SW480 (cell line): ENCODE measurements around the gene AUTS2.

Experiments used
- DNase-seq: peaks from one replicate; pipeline ENCODE4 v3.0.0-alpha.2; 2016; ENCODE audit warnings: low spot score

The AUTS2 gene

GRCh38 chr7:69818636-69819332, 220.5 kb downstream of the AUTS2 start:
- DNase-seq, result no peak

DNA sequence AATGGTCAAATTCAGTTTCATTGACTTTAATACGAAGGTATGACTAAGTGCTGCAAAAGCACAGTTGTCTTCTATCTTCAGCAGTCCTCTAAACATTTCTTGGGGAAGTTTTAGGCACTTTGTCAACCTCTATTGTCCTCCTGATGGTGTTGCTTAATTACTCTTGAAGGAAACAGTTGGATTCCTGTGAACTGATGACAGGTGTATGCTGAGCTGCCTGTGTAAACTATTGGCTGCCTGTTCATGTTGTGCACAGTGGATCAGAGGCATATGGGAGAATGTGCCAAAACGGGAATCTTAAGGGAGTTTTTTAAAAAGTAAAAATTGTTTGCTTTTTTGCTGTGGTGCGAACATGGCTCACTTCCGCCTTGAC, 221.0 kb downstream of the AUTS2 start:
- DNase-seq, result no peak

GRCh38 chr7:69820479-69821192, 222.4 kb downstream of the AUTS2 start:
- DNase-seq, result no peak

GRCh38 chr7:69822386-69822785, 224.1 kb downstream of the AUTS2 start:
- DNase-seq, result no peak

DNA sequence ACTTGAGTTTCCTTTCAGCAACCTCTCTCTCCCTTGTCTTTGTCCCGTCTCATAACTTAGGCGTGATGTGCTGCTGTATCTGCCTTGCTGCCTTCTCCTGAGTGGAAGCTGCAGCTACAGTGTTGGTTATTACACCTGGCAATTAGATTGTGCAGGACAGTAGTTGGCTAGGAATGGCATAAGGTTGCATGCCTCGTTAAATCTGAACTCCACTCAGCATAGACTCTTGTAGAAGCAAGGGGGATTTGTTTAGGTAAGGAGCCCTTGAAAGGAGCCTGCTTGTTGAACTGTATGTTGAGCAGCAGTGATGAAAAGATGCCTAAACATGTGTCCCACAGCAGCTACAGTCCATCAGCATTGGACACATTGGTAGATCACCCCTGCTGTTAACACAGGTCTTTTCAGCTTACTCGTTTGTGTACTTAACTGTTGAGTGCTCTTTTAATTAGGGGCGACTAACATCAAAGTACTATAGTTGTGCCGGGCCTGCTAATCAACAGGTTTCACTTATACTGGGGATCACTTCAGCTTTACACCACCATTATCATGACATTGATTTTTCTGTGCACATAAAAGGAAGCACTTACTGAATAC, 225.0 kb downstream of the AUTS2 start:
- DNase-seq, result no peak

DNA sequence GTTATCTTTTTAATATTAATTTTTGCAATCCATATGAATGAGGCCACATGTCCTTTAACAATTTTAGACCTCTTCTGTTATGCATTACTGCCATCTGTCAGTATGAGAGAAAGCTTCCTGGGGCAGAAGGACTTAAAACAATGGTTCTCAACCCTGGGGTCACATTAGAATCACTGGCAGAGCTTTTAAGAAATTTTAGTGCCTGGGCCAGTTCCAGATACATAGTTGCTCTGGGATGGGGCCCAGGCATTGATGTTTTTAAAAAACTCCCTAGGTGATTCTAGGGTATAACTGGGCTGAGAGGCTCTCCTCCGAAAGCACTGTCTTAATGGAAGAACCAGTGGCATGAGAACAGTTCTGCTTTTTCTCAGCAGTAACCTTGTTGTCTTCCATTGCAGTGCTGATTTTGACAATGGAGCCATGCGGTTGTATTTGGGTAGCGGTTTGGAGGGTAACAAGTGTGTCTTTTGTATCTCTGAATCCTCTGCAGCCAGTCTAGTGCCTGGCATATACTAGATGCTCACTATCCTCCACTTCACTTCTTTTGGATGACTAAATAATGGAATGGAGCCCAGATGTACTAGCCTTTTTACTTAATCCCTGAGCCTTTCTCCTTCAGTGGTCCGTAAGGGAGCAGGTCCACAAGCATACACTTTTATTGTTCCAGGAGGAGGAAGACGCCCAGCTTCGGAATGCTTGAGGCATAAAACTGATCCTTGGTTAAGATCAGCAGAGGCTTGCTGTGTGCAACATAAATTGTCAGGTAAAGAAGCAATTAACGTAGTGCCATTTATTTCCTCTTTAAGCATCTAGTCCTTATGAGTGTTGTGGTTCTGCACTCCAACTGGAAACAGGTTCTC, 227.1 kb downstream of the AUTS2 start:
- no peak for DNase-seq

DNA sequence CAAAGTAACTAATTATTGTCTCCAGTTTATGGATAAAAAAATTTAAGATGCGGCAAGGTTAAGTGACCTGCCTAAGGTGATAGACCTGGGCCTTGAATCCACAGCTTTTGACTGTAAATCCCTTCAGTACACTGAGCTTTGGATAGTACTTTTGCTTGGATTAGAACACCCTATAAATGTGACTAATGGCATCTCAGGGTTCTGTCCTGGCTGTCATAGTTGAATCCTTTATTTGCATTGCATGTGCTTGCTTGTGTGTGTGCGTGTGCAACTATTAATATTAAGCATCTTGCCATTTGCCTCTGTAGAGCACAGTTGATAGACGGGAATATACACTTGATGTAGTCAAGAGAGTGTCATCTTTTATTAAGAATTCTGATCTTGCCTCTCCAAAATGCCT, 228.0 kb downstream of the AUTS2 start:
- no peak for DNase-seq

- DNase-seq, result no peak
Measured at GRCh38 chr7:69827140-69827539, 228.9 kb downstream of the AUTS2 start.

GRCh38 chr7:69827558-69827957, 229.3 kb downstream of the AUTS2 start:
- no peak for DNase-seq

DNA sequence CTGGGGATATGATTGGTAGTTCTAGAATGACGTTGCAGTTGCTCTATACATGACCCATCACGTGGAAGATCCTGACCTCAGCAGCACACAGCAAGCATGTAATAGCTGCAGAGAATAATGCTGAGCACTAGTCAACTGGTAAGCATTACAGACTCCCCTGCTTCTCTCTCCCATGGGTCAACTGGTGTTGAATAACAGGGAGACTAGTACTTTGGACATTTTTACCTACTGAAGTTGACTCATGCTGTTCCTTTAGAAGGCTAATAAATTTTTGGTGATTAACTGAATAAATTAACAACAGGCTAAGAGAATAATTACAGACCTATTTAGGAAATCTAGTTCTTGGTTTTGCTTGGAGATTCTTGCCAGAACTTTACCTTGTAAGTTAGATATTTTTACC, 234.1 kb downstream of the AUTS2 start:
- no peak for DNase-seq

DNA sequence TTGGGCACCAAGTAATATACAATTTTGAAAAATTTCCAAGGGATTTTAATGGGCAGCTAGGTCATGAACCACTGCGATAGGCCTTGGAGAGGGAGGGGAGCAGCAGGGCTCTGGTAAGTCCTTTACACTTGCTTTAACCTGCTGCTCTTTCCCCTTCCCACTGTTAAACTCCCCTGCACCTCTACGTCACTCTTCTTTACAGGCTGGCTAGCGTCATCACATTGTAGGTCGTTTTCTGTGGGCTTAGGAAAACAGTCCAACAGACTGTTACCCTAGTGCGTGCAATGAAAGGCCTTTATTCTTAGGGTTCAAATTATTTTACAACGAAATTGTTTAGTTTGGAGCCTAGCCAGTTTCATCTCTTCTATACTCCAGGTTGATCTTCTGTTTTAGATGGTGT, 235.7 kb downstream of the AUTS2 start:
- no peak for DNase-seq

GRCh38 chr7:69836702-69837101, 238.4 kb downstream of the AUTS2 start:
- DNase-seq, result no peak

DNA sequence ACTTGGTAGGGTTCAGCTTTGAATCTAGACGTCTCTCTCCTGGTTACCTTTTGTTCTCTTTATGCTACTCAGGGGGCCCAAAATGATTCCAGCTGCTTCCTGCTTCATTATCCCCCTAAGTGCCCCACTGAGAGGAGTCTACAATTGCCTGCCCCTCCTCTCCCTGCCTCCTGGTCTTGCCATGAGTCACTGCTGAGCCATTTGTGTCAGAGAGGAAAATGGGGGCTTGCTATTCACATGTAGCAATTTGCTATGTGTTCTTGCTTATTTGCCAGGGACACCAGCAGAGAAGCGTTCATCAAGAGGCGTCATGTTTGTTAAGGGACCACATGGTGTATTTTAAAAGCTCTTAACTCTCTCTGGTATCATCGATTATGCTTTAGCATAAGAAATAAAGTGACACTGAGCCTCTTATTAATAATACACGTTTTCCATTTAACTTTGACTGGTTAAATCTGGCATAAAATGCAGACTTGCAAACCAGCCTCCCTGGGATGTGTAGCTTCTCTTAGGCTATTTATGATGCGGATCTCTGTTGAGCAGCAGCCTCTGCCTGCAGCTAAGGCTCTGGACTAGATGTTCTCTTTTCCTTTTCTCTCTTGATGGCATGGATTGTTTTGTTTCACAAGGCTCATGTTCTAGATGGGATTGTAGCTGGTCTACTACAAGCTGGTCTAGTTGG, 239.3 kb downstream of the AUTS2 start:
- no peak for DNase-seq

GRCh38 chr7:69839782-69840181, 241.5 kb downstream of the AUTS2 start:
- DNase-seq, result no peak

GRCh38 chr7:69840248-69840647, 242.0 kb downstream of the AUTS2 start:
- peak; percentile 18 for DNase-seq

DNA sequence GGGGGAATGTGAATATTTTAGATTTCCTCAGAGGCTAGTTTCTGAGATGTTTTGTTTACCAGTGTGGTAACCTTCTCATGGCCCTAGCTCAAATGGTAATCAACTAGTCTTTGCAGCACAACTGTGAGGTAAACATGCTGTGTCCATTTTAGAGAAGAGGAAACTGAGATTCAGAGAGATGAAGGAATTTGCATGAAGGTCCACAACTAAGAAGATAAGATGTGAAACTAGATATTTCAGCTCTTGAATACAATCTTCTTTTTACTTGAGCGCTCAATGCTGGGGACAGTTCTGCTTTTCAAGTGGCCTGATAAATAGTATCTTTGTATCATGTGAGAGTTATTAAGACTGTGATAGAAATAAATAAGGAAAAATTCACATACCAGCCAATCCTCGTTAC, 245.4 kb downstream of the AUTS2 start:
- DNase-seq, result no peak

DNA sequence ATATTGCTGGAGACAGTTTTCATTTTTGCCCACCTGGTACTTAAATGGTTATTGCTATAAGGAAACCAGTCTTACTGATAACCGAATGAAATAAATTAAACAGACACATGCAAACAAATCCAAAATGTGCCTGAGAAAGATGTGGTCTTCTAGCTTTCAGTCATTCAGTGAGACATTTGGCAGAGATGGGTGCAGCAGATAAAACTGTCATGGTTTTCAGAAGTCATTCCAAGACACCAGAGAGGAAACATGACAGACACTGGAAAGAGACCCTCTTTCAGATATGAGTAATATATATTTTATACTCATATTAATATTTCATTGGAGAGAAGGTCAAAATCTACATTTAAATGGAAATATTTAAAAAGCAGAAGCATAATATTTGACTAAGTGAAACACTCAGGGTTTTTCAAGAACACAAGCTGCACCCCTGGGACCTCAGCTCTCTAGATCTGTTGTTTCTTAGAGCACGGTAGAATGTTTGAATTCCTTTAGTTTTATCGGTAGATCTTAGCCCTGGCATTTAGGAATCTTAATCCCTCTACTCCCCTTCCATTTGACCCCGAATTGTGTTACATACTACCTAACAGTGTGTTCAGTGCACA, 246.1 kb downstream of the AUTS2 start:
- DNase-seq, result no peak

- no peak for DNase-seq
Measured at GRCh38 chr7:69845721-69846495, 247.6 kb downstream of the AUTS2 start.

- DNase-seq, result peak; percentile 60
Measured at GRCh38 chr7:69847921-69848612, 249.8 kb downstream of the AUTS2 start.

GRCh38 chr7:69849268-69849667, 251.0 kb downstream of the AUTS2 start:
- DNase-seq, result no peak
